Peyer's patch (tissue), 4 donors: ENCODE data around the gene PTPRU.

Experiments used
- CTCF ChIP-seq, 6 experiments: fragments of 450-650 bp in 4 of 6; fragments of 200-600 bp in 2 of 6; sonication (generic) in 1 of 6; IDR thresholded peaks; one replicate each; pipeline ENCODE4 v1.5.1; 2017 to 2019; ENCODE audit warnings: antibody characterized with exemption in 6 of 6, mild to moderate bottlenecking in 3 of 6, moderate library complexity in 1 of 6
- POLR2A ChIP-seq, 2 donors: fragments of 450-650 bp; IDR thresholded peaks; one replicate each; pipeline ENCODE4 v1.5.1; 2017; ENCODE audit warnings: antibody characterized with exemption in 2 of 2, mild to moderate bottlenecking in 2 of 2, moderate library complexity in 2 of 2

GRCh38 chr1:29349871-29350491 lies 113.7 kb downstream of the PTPRU start:
- TF ChIP-seq CTCF (IDR thresholded peaks at IDR 0.05) (no peak), POLR2A (IDR thresholded peaks at IDR 0.05) (no peak)
